Body of pancreas (tissue), 4 donors: ENCODE measurements around the gene NTRK2. TPM values are rescaled to one million over a fixed set of nuclear protein-coding genes. Genes with fewer than 3 reads are reported as not detected.

Experiments used
- ATAC-seq: fragments of 150-250 bp; one replicate; pipeline ENCODE4 v1.9.1; 2016
- DNase-seq, 4 donors: peaks; one replicate each; pipeline ENCODE4 v3.0.0-alpha.2; 2019
- H3K27ac ChIP-seq, 4 donors: fragments of 200-600 bp; sonication (generic); 1 replicate in 3 of 4; 2 replicates in 1 of 4; pipeline versions ENCODE4 v1.5.1 to v1.6.1; 2016 to 2019; ENCODE audit warnings: mild to moderate bottlenecking in 1 of 4, mixed read lengths in 1 of 4, moderate library complexity in 1 of 4
- H3K27me3 ChIP-seq, 2 donors: fragments of 200-600 bp; sonication (generic); one replicate each; pipeline ENCODE4 v1.6.0; 2016; ENCODE audit warnings: mild to moderate bottlenecking in 1 of 2
- H3K36me3 ChIP-seq, 2 donors: fragments of 200-600 bp; sonication (generic); replicated peaks in 1 of 2; 2 replicates each; pipeline ENCODE4 v1.5.1; 2016; ENCODE audit warnings: low read depth in 2 of 2; ENCODE audit not compliant: insufficient read depth in 1 of 2
- H3K4me1 ChIP-seq: fragments of 200-600 bp; sonication (generic); one replicate; pipeline ENCODE4 v1.6.0; 2016
- H3K4me3 ChIP-seq, 2 donors: fragments of 200-600 bp; sonication (generic); 1 replicate in 1 of 2; 2 replicates in 1 of 2; pipeline ENCODE4 v1.5.1; 2016 to 2019
- H3K9me3 ChIP-seq, 3 donors: fragments of 200-600 bp; sonication (generic); 1 replicate in 2 of 3; 2 replicates in 1 of 3; pipeline ENCODE4 v1.5.1; 2016
- POLR2A ChIP-seq, 3 donors: fragments of 450-650 bp; IDR thresholded peaks; one replicate each; pipeline ENCODE4 v1.6.1; 2016; ENCODE audit warnings: antibody characterized with exemption in 3 of 3, mild to moderate bottlenecking in 2 of 3
- WGBS, 2 donors: methylation state at CpG; one replicate each; pipeline ENCODE4 v1.1.5; 2017; 5-methylcytosine and 5-hydroxymethylcytosine counted together
- intact Hi-C: fragments of 100-400 bp; cut with DNase I; formaldehyde crosslinking; loops from one replicate; pipeline ENCODE4 v1.15.1; 2023
- total RNA-seq, 2 donors: library from RNA; depleted of rRNA; stranded (reverse); fragments of >200 nt; gene quantifications; one replicate each; pipeline ENCODE4 v1.1.0, GENCODE V29; 2016
- TF ChIP-seq, protein P1 (sequence below), 7 experiments: fragments of 450-650 bp in 4 of 7; fragments of 200-600 bp in 3 of 7; sonication (generic) in 3 of 7; IDR thresholded peaks; one replicate each; pipeline ENCODE4 v1.5.1; 2016 to 2019; ENCODE audit warnings: antibody characterized with exemption in 7 of 7

NTRK2 gene
- total RNA-seq, 2 donors from 2014 or later = 20.5 to 37.9 TPM

DNA sequence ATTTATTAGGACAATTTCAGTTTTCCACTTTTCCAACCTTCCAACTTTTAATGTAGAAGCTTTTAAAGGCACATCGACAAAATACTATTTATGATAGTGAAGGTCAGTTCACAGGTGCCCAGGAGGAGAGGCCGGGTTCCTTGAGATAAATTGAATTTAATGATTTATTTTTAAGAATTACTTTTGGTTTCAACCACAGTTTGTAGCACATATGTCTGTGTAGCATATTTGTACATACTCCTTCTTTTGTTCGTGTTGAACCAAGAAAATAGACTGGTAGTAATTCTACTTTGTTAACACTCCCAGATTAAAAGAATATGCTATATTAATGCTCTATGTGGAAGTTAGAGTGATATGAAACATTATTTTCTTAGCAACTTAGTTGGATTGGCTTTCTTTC is 46.7 kb downstream of the NTRK2 start:
- H3K27ac ChIP-seq = no peak overlapping the region
- H3K4me3 ChIP-seq = no peak overlapping the region
- intact Hi-C loops = no loop called here
- no peak for ATAC-seq
- H3K4me1 ChIP-seq = no peaks in the 10 kb centered on the region
- no peaks in the 10 kb centered on the region for H3K36me3 ChIP-seq
- 52 to 55% methylated on average over 3 of the region's 3 CpGs for WGBS, 2 donors
- TF ChIP-seq POLR2A (IDR thresholded peaks at IDR 0.05) = no peak
- H3K9me3 ChIP-seq = no peaks in the 10 kb centered on the region
- no peaks in the 10 kb centered on the region for H3K27me3 ChIP-seq
- no peak for DNase-seq

DNA sequence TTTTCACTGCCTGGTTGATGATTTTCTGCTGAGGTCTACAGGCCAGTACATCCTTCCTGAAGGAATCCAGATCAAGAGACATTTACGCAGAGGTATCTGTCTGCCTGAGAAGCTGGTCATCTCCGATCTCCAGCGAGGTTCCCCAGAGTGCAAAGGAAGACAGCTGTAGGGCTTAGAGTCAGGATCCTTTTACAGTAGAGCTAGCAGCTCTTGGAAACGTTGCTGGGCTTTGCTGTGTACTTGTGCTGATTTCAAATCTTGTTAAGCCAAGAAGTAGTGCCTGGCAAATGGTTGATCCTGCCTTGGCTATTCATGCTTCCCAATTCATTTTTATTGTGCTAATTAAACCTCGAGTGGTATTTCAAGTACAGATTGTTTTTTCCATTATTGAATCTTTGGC is 48.9 kb downstream of the NTRK2 start:
- H3K27ac ChIP-seq = no peak overlapping the region
- no peak for DNase-seq
- WGBS, 2 donors = 58 to 61% methylated on average over 5 of the region's 5 CpGs

DNA sequence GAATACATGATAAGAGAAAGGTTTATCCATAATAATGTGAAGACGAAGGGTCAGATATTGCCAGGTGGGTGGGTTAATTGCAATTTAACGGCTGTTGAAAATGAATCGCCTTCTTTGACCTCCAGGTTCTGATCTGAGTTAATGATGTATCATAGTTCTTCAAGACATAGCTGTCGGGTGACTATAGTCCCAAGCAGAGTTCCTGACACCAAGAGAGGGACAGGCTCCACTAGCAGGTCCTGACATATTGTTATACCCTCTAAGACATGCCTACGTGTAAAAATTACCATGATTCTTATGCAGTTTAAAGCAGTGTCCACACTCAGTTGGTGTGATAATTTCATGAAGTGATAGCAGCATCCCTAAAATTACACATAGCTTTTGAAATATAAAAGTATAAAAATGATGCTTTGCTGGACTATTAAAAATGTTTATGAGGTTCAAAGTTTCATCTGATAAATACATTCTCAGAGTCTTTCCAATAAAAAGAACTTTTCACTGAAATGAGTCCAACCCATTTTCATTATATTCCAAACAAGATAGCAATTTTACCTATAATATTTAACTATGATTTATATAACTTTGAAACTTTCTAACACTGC is 53.0 kb downstream of the NTRK2 start:
- Histone ChIP-seq H3K27ac (no peak overlapping the region), H3K4me1 (no peaks in the 10 kb centered on the region), H3K9me3 (no peaks in the 10 kb centered on the region), H3K27me3 (no peaks in the 10 kb centered on the region), H3K36me3 (no peaks in the 10 kb centered on the region), H3K4me3 (no peak overlapping the region)
- no peak for TF ChIP-seq POLR2A (IDR thresholded peaks at IDR 0.05)
- TF ChIP-seq, protein P1, sequence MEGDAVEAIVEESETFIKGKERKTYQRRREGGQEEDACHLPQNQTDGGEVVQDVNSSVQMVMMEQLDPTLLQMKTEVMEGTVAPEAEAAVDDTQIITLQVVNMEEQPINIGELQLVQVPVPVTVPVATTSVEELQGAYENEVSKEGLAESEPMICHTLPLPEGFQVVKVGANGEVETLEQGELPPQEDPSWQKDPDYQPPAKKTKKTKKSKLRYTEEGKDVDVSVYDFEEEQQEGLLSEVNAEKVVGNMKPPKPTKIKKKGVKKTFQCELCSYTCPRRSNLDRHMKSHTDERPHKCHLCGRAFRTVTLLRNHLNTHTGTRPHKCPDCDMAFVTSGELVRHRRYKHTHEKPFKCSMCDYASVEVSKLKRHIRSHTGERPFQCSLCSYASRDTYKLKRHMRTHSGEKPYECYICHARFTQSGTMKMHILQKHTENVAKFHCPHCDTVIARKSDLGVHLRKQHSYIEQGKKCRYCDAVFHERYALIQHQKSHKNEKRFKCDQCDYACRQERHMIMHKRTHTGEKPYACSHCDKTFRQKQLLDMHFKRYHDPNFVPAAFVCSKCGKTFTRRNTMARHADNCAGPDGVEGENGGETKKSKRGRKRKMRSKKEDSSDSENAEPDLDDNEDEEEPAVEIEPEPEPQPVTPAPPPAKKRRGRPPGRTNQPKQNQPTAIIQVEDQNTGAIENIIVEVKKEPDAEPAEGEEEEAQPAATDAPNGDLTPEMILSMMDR (IDR thresholded peaks at IDR 0.05) = no peak
- intact Hi-C loops = no loop called here
- WGBS, 2 donors = 70 to 81% methylated on average over 5 of the region's 5 CpGs
- DNase-seq = no peak
- no peak for ATAC-seq

More for the DNA sequence above, 48.9 kb downstream of the NTRK2 start:
- H3K4me3 ChIP-seq = no peak overlapping the region
- H3K27me3 ChIP-seq = no peaks in the 10 kb centered on the region
- TF ChIP-seq POLR2A (IDR thresholded peaks at IDR 0.05) = no peak
- TF ChIP-seq, protein P1 (IDR thresholded peaks at IDR 0.05) = no peak
- intact Hi-C loops = no loop called here
- no peak for ATAC-seq
- no peaks in the 10 kb centered on the region for H3K9me3 ChIP-seq
- H3K4me1 ChIP-seq = no peaks in the 10 kb centered on the region
- H3K36me3 ChIP-seq = no peaks in the 10 kb centered on the region

DNA sequence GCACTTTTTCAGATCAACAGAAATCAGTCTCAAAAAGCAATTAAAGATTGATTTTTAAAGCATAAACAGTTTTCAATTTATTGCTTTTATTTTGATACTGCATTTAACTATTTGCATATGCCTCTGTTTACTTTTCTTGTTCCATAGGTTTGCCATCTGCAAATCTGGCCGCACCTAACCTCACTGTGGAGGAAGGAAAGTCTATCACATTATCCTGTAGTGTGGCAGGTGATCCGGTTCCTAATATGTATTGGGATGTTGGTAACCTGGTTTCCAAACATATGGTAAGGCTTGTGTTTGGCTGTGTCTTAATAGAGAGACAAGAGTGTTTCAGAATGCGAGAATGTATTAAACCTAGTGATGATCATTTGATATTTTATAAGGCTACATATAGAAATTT is 53.9 kb downstream of the NTRK2 start:
- ATAC-seq (no peak), DNase-seq (no peak)
- Histone ChIP-seq H3K27ac (no peak overlapping the region), H3K27me3 (no peaks in the 10 kb centered on the region), H3K36me3 (no peaks in the 10 kb centered on the region), H3K9me3 (no peaks in the 10 kb centered on the region), H3K4me1 (no peaks in the 10 kb centered on the region), H3K4me3 (no peak overlapping the region)
- TF ChIP-seq, protein P1 (IDR thresholded peaks at IDR 0.05) = no peak
- TF ChIP-seq POLR2A (IDR thresholded peaks at IDR 0.05) = no peak
- intact Hi-C loops = no loop called here
- 61 to 72% methylated on average over 3 of the region's 3 CpGs for WGBS, 2 donors

DNA sequence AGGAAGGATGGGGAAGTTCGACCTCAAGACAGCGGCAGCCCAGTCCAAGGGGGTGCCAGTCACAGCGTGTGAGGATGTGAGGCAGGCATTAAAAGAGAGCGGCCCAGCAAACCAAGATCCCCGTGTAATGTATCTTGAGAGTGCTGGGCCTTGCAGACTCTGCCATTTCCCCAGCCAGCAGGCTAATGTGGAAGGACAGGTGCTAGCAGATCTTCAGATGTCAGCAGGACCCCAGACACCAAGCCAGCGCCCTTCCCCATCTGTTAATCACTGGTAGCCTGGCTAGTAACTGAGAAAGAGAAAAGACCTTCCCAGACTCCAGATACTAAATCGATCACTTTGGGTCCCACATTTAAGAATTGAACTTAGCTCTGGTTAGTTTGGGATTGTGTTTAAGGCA is 62.2 kb downstream of the NTRK2 start:
- no peak overlapping the region for H3K4me3 ChIP-seq
- no peaks in the 10 kb centered on the region for H3K9me3 ChIP-seq
- TF ChIP-seq, protein P1 (IDR thresholded peaks at IDR 0.05) = no peak
- no peak for TF ChIP-seq POLR2A (IDR thresholded peaks at IDR 0.05)
- no peaks in the 10 kb centered on the region for H3K4me1 ChIP-seq
- no peak overlapping the region for H3K27ac ChIP-seq
- DNase-seq (no peak), ATAC-seq (no peak)
- intact Hi-C loops = no loop called here
- 74 to 78% methylated on average over 7 of the region's 7 CpGs for WGBS, 2 donors
- H3K36me3 ChIP-seq = no peaks in the 10 kb centered on the region
- H3K27me3 ChIP-seq = no peaks in the 10 kb centered on the region
